H9 (cell line): ENCODE results near the gene OMA1. TPM values are rescaled to one million over a fixed set of nuclear protein-coding genes. Genes with fewer than 3 reads are reported as not detected.

Experiments
- DNase-seq: peaks from one replicate; pipeline ENCODE4 v3.0.0-alpha.2; 2017
- H2AFZ ChIP-seq: one replicate; pipeline ENCODE4 v1.6.1; 2013; ENCODE audit warnings: mild to moderate bottlenecking, low read length, control low read depth, moderate library complexity
- H2AK5ac ChIP-seq: 2 replicates; pipeline ENCODE4 v1.6.1; 2013; ENCODE audit warnings: low read length, control low read depth, mixed read lengths; ENCODE audit not compliant: insufficient read length
- H2BK120ac ChIP-seq: one replicate; pipeline ENCODE4 v1.6.1; 2013; ENCODE audit warnings: low read depth, mild to moderate bottlenecking, low read length, control low read depth, inconsistent platforms; ENCODE audit not compliant: poor library complexity, severe bottlenecking
- H2BK12ac ChIP-seq: 2 replicates; pipeline ENCODE4 v1.6.1; 2013; ENCODE audit warnings: low read length, control low read depth, mixed read lengths, low read depth; ENCODE audit not compliant: insufficient read length
- H2BK15ac ChIP-seq: 2 replicates; pipeline ENCODE4 v1.6.1; 2013; ENCODE audit warnings: low read depth, low read length, control low read depth
- H2BK20ac ChIP-seq: one replicate; pipeline ENCODE4 v1.6.1; 2013; ENCODE audit warnings: low read depth, mild to moderate bottlenecking, low read length, control low read depth, inconsistent platforms; ENCODE audit not compliant: poor library complexity, severe bottlenecking
- H2BK5ac ChIP-seq: 2 replicates; pipeline ENCODE4 v1.6.1; 2013; ENCODE audit warnings: low read length, control low read depth, mixed read lengths; ENCODE audit not compliant: insufficient read length
- H3K14ac ChIP-seq: 2 replicates; pipeline ENCODE4 v1.6.1; 2013; ENCODE audit warnings: low read length, control low read depth; ENCODE audit not compliant: insufficient read depth
- H3K18ac ChIP-seq: 2 replicates; pipeline ENCODE4 v1.6.1; 2013; ENCODE audit warnings: low read depth, mild to moderate bottlenecking, mixed read lengths, low read length, control low read depth; ENCODE audit not compliant: insufficient read length
- H3K23ac ChIP-seq: 2 replicates; pipeline ENCODE4 v1.6.1; 2013; ENCODE audit warnings: low read length, control low read depth, mixed read lengths, low read depth; ENCODE audit not compliant: insufficient read length
- H3K23me2 ChIP-seq: 2 replicates; pipeline ENCODE4 v1.6.1; 2013; ENCODE audit warnings: low read depth, mild to moderate bottlenecking, mixed read lengths, low read length, control low read depth; ENCODE audit not compliant: insufficient read length, poor library complexity, severe bottlenecking
- H3K27ac ChIP-seq: 2 replicates; pipeline ENCODE4 v1.5.1; 2013; ENCODE audit warnings: low read length, control low read depth, mixed read lengths, low read depth; ENCODE audit not compliant: insufficient read length
- H3K27me3 ChIP-seq: 2 replicates; pipeline ENCODE4 v1.6.1; 2013; ENCODE audit warnings: low read length, control low read depth, inconsistent platforms; ENCODE audit not compliant: insufficient read depth
- H3K4ac ChIP-seq: 2 replicates; pipeline ENCODE4 v1.6.1; 2013; ENCODE audit warnings: low read depth, mild to moderate bottlenecking, control low read depth, inconsistent platforms, low read length, moderate library complexity
- H3K4me1 ChIP-seq: 2 replicates; pipeline ENCODE4 v1.6.1; 2013; ENCODE audit warnings: low read length, control low read depth, inconsistent platforms; ENCODE audit not compliant: insufficient read depth
- H3K4me2 ChIP-seq: 2 replicates; pipeline ENCODE4 v1.6.1; 2013; ENCODE audit warnings: low read length, control low read depth, mixed read lengths; ENCODE audit not compliant: insufficient read length, insufficient read depth
- H3K56ac ChIP-seq: 2 replicates; pipeline ENCODE4 v1.6.1; 2013; ENCODE audit warnings: low read depth, mild to moderate bottlenecking, mixed read lengths, low read length, control low read depth; ENCODE audit not compliant: insufficient read length
- H3K79me1 ChIP-seq: 2 replicates; pipeline ENCODE4 v1.6.1; 2013; ENCODE audit warnings: low read depth, mild to moderate bottlenecking, moderate library complexity, low read length, control low read depth, inconsistent platforms; ENCODE audit not compliant: insufficient read depth, poor library complexity, severe bottlenecking
- H3K79me2 ChIP-seq: 2 replicates; pipeline ENCODE4 v1.6.1; 2013; ENCODE audit warnings: low read length, control low read depth, inconsistent platforms; ENCODE audit not compliant: insufficient read depth
- H3K9ac ChIP-seq: 2 replicates; pipeline ENCODE4 v1.6.1; 2013; ENCODE audit warnings: low read length, control low read depth, mixed read lengths; ENCODE audit not compliant: insufficient read length; ENCODE audit errors: extremely low read depth
- H3K9me3 ChIP-seq: one replicate; pipeline ENCODE4 v1.6.1; 2013; ENCODE audit warnings: low read depth, low read length, inconsistent platforms; ENCODE audit not compliant: control insufficient read depth
- H3T11ph ChIP-seq: one replicate; pipeline ENCODE4 v1.6.1; 2013; ENCODE audit warnings: mild to moderate bottlenecking, low read length, control low read depth, inconsistent platforms
- H4K20me1 ChIP-seq: one replicate; pipeline ENCODE4 v1.6.1; 2013; ENCODE audit not compliant: control insufficient read depth, insufficient read length, insufficient read depth
- H4K5ac ChIP-seq: 2 replicates; pipeline ENCODE4 v1.6.1; 2013; ENCODE audit warnings: low read depth, mild to moderate bottlenecking, mixed read lengths, low read length, control low read depth; ENCODE audit not compliant: insufficient read length
- H4K8ac ChIP-seq: replicated peaks from 2 replicates; pipeline ENCODE4 v1.6.1; 2013; ENCODE audit warnings: low read length, control low read depth, mixed read lengths, low read depth; ENCODE audit not compliant: insufficient read length
- H4K91ac ChIP-seq: 2 replicates; pipeline ENCODE4 v1.6.1; 2013; ENCODE audit warnings: low read depth, mild to moderate bottlenecking, moderate library complexity, mixed read lengths, low read length, control low read depth; ENCODE audit not compliant: insufficient read length
- H3K27ac Mint-ChIP-seq, 3 experiments: 2 replicates in 2 of 3; 3 replicates in 1 of 3; pipeline ENCODE4 v1.8.0; 2020 to 2021; ENCODE audit warnings: mixed read lengths in 3 of 3, mild to moderate bottlenecking in 1 of 3, moderate library complexity in 1 of 3
- H3K27me3 Mint-ChIP-seq: 2 replicates; pipeline ENCODE4 v1.8.0; 2021; ENCODE audit warnings: low read depth, mild to moderate bottlenecking, moderate library complexity, mixed read lengths
- H3K36me3 Mint-ChIP-seq, 3 experiments: 2 replicates in 2 of 3; 3 replicates in 1 of 3; pipeline ENCODE4 v1.8.0; 2020 to 2021; ENCODE audit warnings: low read depth in 3 of 3, mixed read lengths in 3 of 3; ENCODE audit not compliant: insufficient read depth in 1 of 3
- H3K4me1 Mint-ChIP-seq, 2 experiments: 2 replicates each; pipeline ENCODE4 v1.8.0; 2020; ENCODE audit warnings: mixed read lengths in 2 of 2
- H3K4me3 Mint-ChIP-seq, 2 experiments: 2 replicates in 1 of 2; 3 replicates in 1 of 2; pipeline ENCODE4 v1.8.0; 2020 to 2021; ENCODE audit warnings: mild to moderate bottlenecking in 2 of 2, mixed read lengths in 2 of 2, moderate library complexity in 1 of 2
- H3K9me3 Mint-ChIP-seq, 2 experiments: 2 replicates in 1 of 2; 3 replicates in 1 of 2; pipeline ENCODE4 v1.8.0; 2020; ENCODE audit warnings: mild to moderate bottlenecking in 2 of 2, mixed read lengths in 2 of 2, moderate library complexity in 1 of 2
- WGBS: extraction: QIAGEN DNeasy Blood & Tissue Kit; methylation state at CpG from one replicate; pipeline ENCODE4 v1.1.7; 2013; ENCODE audit warnings: missing lambda C conversion rate, low lambda C conversion rate, mixed read lengths; ENCODE audit not compliant: insufficient read length; ENCODE audit errors: extremely low coverage; 5-methylcytosine and 5-hydroxymethylcytosine counted together
- total RNA-seq: library from RNA; stranded (reverse); gene quantifications from 2 replicates; pipeline ENCODE4 v1.2.1, GENCODE V29; 2021
- TF ChIP-seq, protein P1 (sequence below): fragments of 200-600 bp; sonication (generic); conservative IDR thresholded peaks from 3 replicates; pipeline ENCODE4 v1.8.0; 2021; ENCODE audit warnings: antibody characterized with exemption, mild to moderate bottlenecking

OMA1 gene
- total RNA-seq, 1 experiment from 2014 or later: 12.9 TPM

DNA sequence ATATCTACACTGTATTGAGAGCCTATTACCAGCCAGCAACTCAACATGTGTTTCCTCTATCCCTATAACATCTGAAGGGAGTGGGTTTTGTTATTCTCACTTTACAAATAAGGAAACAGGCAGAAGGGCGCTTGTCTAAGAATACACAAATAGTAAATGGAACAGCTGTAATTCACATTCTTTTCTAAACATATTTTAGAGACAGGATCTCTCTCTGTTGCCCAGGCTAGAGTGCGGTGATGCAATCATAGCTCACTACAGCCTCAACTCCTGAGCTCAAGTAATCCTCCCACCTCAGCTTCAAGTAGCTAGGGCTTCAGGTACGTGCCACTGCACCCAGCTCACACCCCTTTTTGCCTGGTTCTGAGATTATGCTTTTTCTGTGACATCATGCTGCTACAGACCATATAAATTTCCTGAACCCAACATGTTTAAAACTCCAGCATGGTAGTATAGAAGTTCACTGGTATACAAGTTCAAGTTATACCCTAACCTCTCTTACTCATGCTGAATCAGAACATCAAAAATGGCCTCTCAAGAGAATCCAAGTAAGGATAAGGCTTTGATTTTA, 39.1 kb upstream of the OMA1 start:
- H3K9me3 ChIP-seq: no peaks in the 10 kb centered on the region
- H3K23ac ChIP-seq: no peak overlapping the region
- no peak overlapping the region for H3K18ac ChIP-seq
- no peak overlapping the region for H2BK20ac ChIP-seq
- H3K27me3 ChIP-seq: no peaks in the 10 kb centered on the region
- H3K56ac ChIP-seq: no peak overlapping the region
- no peaks in the 10 kb centered on the region for H3K79me2 ChIP-seq
- no peak overlapping the region for H3T11ph ChIP-seq
- H4K8ac ChIP-seq: no peak overlapping the region
- no peaks in the 10 kb centered on the region for H4K20me1 ChIP-seq
- no peak overlapping the region for H3K4me3 Mint-ChIP-seq
- H2BK12ac ChIP-seq: no peak overlapping the region
- no peak overlapping the region; a peak in 1 of 7 replicates for H3K27ac Mint-ChIP-seq
- no peak overlapping the region for H2BK120ac ChIP-seq
- H2BK15ac ChIP-seq: no peak overlapping the region
- H3K9ac ChIP-seq: no peak overlapping the region
- H4K5ac ChIP-seq: no peak overlapping the region
- no peaks in the 10 kb centered on the region for H3K9me3 Mint-ChIP-seq
- H3K14ac ChIP-seq: no peak overlapping the region
- no peak for DNase-seq
- no CpG with 5 or more reads among the region's 3 CpGs for WGBS
- peaks cover 13% of the 10 kb centered on the region for H3K27me3 Mint-ChIP-seq
- no peak overlapping the region for H4K91ac ChIP-seq
- no peak overlapping the region for H2BK5ac ChIP-seq
- no peaks in the 10 kb centered on the region for H3K36me3 Mint-ChIP-seq
- no peaks in the 10 kb centered on the region for H3K79me1 ChIP-seq
- no peaks in the 10 kb centered on the region for H3K23me2 ChIP-seq
- no peak overlapping the region for H3K27ac ChIP-seq
- H3K4ac ChIP-seq: no peak overlapping the region
- H3K4me2 ChIP-seq: no peak overlapping the region
- H3K4me1 Mint-ChIP-seq: 0 out of 4 replicates have a peak, but pooled peaks cover 0 to 2% of the 10 kb centered on the region in 2 experiments
- H2AFZ ChIP-seq: no peak overlapping the region
- H2AK5ac ChIP-seq: no peak overlapping the region
- H3K4me1 ChIP-seq: no peaks in the 10 kb centered on the region
- TF ChIP-seq, protein P1, sequence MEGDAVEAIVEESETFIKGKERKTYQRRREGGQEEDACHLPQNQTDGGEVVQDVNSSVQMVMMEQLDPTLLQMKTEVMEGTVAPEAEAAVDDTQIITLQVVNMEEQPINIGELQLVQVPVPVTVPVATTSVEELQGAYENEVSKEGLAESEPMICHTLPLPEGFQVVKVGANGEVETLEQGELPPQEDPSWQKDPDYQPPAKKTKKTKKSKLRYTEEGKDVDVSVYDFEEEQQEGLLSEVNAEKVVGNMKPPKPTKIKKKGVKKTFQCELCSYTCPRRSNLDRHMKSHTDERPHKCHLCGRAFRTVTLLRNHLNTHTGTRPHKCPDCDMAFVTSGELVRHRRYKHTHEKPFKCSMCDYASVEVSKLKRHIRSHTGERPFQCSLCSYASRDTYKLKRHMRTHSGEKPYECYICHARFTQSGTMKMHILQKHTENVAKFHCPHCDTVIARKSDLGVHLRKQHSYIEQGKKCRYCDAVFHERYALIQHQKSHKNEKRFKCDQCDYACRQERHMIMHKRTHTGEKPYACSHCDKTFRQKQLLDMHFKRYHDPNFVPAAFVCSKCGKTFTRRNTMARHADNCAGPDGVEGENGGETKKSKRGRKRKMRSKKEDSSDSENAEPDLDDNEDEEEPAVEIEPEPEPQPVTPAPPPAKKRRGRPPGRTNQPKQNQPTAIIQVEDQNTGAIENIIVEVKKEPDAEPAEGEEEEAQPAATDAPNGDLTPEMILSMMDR: no peak
